Activated CD8-positive, alpha-beta memory T cell treated with anti-CD3 and anti-CD28 coated beads for 36 hours (primary cell): ENCODE data around the gene ATP8B4. TPM values are rescaled to one million over a fixed set of nuclear protein-coding genes. Genes with fewer than 3 reads are reported as not detected.

Experiments used
- CTCF ChIA-PET: fragments of 350-600 bp; sonication (Branson Sonifier 250); formaldehyde crosslinking; loops from one replicate; lab custom pipeline; 2021; ENCODE audit warnings: antibody characterized with exemption; lab: Charles Lee
- POLR2A ChIA-PET: fragments of 350-600 bp; sonication (Branson Sonifier 250); formaldehyde crosslinking; loops from one replicate; lab custom pipeline; 2021; ENCODE audit warnings: antibody characterized with exemption; lab: Charles Lee
- total RNA-seq, 2 experiments: library from RNA; stranded (reverse); gene quantifications; one replicate each; pipeline ENCODE4 v1.2.3, GENCODE V29; 2021

The ATP8B4 gene
- total RNA-seq, 2 experiments from 2014 or later, result 15.9 to 16.3 TPM

- CTCF ChIA-PET, result no interaction called here
- POLR2A ChIA-PET, result no interaction called here
Observed at GRCh38 chr15:49814709-49815108, 304.3 kb downstream of the ATP8B4 start.

- ChIA-PET CTCF (no interaction called here), POLR2A (no interaction called here)
Observed at GRCh38 chr15:49813625-49814024, 305.4 kb downstream of the ATP8B4 start.

GRCh38 chr15:49810720-49811119, 308.3 kb downstream of the ATP8B4 start:
- ChIA-PET CTCF (no interaction called here), POLR2A (interaction anchor here (0.6 kb wide), 1 partner anchor 93 kb away, joined by 6 read pairs; no protein-coding TSS in a partner anchor)

GRCh38 chr15:49809894-49810609, 309.0 kb downstream of the ATP8B4 start:
- POLR2A ChIA-PET, result interaction anchor here (0.6 kb wide), 1 partner anchor 94 kb away, joined by 6 read pairs; no protein-coding TSS in a partner anchor
- CTCF ChIA-PET, result no interaction called here

GRCh38 chr15:49808341-49808740, 310.7 kb downstream of the ATP8B4 start:
- CTCF ChIA-PET, result no interaction called here
- POLR2A ChIA-PET, result no interaction called here

Other genes with a start within 250 kb of the ATP8B4 start
- gene SLC27A2, start 63.0 kb upstream of the ATP8B4 start, total RNA-seq, result 10 to 100 TPM; 28.6 to 29.2 TPM
- gene HDC, start 146.5 kb upstream of the ATP8B4 start, total RNA-seq, result under 1 TPM; 0.19 to 0.21 TPM
- gene GABPB1, start 236.0 kb upstream of the ATP8B4 start, total RNA-seq, result 10 to 100 TPM; 46.3 to 48.1 TPM